NCI-H526 treated with DMSO at 0.1 percent for 48 hours (cell line): Measurements from ENCODE around the gene CGB7.
"Not testable (repeated sequence)": the region's sequence is repeated elsewhere in the genome, so short reads cannot be mapped to it uniquely, and the experiment has no call there.

ENCODE experiments used
- DNase-seq: peaks from one replicate; lab custom pipeline; 2025; lab: John Stamatoyannopoulos, UW

CGB7 gene

DNA sequence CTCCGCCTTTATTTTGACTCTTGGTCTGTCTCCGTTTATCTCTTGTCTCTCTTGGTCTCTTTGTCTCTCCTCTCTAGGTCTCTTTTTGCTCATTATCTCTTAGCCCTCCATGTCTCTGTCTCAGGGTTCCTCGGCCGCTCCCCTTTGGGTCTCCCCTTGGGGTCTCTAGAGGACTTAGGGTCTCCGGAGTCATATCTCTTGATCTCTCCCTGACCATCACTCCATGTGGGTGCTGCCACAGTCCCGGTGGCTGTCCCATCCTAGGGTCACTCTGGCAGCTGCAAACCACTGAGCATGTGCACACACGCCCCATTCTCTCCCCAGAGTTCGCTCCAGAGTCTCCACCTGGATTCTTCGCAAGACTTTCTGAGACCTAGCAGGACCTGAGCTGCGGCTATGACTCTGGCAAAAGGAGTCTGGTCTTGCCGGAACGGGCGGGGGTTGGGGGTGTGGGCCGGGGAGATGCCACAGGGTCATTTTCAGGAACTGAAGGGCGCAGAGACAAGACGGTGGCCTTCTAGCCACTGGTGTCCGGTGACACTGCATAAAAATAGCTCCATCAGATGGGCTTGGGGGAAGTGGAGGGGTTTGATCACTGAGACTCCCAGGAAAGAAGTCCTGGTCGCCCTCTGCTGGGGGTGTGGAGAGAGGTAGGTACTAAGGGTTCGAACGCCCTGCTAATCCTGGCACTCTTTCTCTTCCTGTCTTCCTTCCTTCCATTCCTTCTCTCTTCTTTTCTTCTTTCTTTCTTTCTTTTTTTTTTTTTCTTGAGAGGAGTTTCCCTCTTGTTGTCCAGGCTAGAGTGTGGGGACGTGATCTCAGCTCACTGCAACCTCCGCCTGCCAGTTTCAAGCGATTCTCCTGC, 16.2 kb upstream of the CGB7 start:
- no peak for DNase-seq

DNA sequence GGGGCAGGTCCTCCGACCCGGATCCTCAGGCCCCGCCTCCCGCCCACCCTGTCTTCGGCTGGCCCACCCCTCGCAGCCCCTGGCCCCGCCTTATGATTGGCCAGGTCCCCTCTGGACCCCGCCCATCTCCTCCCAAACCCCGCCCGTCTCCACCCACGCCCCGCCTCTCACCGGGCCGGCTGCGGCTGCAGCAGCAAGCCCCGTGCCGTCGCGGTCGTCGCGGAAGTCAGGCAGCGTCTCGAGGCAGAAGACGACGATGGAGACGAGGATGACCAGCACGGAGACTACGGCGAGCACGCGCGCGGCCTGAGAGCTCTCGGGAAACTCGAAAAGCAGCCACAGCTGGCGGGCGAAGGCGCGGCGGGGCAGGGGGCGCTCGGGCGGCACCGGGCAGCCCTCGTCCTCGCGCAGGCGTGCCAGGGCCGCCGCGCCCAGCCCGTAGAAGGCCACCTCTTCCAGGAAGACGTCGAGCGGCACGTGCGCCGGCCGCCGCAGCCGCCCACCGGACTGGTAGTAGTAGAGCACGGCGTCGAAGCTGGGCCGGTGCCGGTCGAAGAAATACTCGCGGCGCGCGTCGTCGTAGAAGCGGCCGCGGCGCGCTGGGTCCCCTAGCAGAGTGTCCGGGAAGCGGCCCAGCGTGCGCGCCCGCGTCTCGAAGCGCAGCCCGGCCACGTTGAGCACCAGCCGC, 14.5 kb upstream of the CGB7 start:
- DNase-seq = no peak

DNA sequence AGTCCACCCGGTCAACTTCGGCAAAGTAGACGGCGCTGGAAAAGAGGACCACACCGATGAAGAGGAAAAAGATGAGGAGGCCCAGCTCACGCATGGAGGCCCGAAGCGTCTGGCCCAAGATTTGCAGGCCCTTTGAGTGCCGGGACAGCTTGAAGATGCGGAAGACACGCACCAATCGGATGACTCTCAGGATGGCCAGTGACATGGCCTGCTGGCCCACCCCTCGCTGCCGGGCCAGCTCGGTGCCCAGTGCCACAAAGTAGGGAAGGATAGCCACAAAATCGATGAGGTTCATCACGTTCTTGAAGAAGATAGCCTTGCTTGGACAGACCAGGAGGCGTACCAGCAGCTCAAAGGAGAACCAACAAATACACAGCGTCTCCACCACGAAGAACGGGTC, 12.9 kb upstream of the CGB7 start:
- DNase-seq = no peak

DNA sequence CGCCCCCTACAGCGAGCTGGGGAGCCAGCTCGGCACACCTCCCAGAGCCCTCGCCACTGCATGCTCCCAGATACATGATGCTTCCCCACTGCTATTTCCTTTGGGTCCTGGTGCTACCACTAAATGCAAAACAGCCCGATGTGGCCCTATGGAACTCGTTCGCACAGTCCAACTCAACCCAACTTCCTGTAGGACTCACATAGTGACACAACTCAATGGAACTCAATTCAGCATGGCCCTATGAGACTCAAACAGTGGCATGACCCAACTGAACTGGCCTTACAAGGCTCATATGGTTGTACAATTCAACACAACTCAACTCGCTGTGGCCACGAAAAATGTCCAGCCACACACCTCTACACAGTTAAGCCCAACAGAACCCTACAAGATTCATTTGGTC, 11.5 kb upstream of the CGB7 start:
- DNase-seq = no peak

DNA sequence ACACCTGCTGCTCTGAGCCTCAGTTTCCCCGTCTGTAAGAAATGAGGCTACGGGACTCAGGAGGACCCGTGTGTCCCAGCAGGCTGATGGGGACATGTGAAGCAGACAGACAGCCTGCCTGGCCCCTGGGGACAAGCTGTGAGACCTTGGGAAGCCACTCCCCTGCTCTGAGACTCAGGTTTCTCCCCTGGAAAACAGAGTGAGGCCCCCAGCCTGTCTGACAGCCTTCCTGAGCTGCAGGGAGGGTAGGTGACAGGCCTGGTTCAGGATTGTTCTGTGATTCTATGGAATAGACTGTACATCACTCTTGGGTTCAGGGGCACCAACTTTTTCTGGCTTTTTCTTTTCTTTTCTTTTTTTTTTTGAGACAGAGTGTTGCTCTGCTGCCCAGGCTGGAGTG, 10.0 kb upstream of the CGB7 start:
- DNase-seq = no peak

DNA sequence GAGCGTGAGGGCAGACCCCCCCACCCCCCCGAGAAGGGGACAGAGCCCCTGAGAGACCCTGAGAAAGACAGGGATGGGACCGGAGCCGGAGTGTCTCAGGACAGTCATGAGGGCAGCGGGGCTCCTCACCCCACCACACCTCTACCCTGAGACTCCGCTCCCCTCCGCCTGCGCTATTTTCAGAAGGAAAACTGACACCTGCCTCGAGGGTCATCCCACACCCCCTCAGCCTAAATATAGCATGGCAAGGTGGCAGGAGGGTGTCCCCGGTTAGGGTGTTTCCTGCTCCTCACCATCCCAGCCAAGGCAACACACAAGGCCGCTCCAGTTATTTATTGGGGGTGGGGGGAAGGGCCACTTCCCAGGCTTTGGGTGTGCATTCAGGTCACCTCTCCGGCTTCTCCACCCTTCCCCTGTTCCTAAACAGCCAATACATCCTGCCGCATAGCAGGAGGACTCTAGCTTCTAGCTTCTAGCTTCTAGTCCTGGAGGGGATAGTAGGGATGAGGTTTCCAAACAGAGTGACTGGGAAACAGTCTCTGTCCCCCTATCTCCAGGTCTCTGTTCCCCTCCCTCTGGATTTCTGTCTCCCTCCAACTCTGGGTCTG, 8.5 kb upstream of the CGB7 start:
- no peak for DNase-seq

DNA sequence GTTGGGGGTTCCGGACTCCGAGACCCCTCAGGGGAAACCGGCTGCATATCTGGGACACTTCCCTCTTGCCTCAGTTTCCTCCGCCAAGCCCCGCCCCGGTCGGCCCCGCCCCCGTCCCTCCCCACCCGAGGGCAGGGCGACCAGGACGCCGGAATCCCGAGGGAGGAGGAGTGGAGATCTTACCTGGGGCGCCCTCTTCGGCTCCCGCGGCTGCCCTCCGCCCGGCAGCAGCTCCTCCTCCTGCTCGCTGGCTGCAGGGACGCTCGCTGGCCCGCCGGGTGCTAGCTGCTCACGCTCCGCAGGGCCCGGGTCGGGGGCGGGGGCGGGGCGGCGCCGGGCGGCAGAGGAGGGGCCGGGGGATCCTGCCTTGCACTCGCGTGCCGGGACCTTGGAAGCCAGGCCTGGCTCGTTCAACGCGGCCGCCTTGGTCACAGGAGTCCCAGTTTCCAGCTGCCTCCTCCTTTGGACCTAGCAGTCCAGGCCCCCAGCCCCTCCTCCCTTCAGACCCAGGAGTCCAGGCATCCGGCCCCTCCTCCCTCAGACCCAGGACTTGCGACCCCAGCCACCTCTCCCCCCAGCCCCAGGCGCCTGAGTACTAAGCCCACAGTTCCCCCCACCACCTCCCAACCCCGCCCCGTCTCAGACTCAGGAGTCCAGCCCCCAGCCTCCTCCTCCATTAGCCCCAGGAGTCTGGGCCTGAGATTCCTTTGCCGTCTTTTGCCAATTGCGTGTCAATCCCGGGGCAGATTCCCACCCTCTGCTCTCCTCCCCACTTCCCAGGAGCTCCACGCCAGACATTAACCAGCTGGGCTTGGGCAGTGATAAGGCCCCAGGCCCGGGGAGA, 7.4 kb upstream of the CGB7 start, which contains the start of gene NTF4:
TSS of gene NTF4 (minus strand) at position 51 of the 844 bp plus-strand sequence. CDS start 2,821 bp downstream, outside the sequence.
- no peak for DNase-seq

DNA sequence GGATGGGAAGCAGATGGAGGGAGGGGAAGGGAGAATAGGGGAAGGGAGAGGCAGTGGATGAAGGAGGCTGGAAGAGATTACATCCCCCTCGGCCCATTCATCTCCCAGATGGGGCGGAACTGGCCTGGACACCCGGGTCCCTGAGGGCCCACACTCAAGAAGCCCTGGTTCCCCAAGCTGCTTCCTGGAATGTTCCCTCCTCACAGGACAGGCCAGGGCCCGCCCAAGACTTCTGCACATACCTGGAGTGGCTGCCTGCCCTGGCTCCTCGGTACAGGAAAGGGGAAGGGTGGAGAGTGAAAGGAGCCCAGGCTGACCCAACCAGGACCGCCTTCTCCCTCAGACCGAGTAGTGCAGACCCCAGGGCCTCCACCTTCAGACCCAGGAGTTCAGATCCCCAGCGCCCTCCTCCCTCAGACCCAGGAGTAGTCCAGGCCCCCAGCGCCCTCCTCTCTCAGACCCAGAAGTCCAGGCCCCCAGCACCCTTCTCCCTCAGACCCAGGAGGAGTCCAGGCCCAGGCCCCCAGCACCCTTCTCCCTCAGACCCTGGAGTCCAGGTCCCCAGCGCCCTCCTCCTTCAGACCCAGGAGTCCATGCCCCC, 6.6 kb upstream of the CGB7 start:
- DNase-seq = no peak

DNA sequence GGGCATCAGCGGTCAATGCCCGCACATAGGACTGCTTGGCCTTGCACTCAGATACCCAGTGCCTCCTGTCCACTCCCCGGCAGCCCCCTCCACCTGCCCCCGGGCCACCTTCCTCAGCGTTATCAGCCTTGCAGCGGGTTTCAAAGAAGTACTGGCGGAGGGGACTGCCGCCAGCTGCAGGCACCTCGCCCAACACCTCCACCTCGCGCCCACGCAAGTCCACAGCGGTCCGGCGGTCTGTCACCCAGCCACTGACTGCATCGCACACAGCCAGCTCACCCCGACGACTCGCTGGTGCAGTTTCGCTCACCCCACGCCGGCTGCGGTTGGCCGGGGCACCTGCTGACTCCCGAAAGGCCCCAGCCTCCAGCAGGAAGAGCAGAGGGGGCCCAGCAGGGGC, 3.9 kb upstream of the CGB7 start:
- no peak for DNase-seq

DNA sequence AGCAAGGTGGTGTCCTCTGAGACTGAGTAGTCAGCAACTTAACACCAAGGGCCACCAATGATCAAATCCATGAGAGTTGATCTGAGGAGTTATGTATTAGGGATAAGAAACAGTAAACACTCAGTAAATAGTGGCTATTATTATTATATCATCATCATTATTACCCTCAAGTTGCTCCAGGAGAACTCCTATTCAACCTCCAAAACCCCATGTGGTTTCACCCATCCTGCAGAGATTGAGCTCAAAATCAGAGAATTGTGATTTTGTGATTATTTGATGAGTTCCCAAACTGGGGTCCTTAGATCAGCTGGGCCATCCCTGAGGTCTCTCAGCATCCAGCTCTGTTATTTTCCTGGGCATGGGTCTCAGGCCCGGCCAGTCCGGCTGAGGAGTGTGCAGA, 3.5 kb upstream of the CGB7 start:
- DNase-seq = no peak

DNA sequence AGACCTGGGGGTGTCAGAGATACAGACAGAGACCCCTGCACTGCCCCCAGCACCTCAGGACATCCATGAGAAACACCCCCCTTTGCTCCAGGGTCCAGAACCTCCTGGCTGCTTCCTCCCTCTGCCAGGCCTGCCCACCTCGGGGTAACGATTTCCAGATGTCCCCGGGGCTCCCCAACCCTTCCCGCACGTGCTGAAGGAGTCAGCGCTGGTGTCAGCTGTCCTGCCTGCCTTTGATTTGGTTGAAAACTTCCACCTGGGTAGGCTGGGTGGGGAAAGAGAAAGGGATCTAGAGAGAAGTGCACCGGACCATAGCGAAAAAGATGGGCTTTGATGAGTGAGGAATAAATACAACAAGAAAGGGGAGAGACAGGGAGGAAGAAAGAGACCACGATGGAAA, 1.5 kb upstream of the CGB7 start:
- DNase-seq = no peak

DNA sequence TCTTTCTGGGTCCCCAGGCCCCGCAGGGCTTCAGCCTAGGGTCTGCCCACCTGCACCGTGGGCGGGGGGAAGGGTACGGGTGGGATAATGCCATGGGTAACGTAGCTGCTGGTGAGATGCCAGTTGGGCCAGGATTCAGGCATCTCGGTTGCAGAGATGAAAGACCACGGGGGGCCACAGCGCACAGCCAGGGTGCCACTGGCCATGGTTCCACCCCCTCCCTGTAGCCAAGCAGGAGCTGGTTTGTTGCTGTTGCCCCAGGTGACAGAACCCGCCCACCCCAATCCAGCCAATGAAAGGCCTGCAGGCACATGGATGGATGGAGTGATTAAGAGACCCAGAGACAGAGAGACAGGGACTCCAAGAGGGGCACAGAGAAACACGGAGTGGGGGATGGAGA, 1.0 kb upstream of the CGB7 start:
- no peak for DNase-seq

DNA sequence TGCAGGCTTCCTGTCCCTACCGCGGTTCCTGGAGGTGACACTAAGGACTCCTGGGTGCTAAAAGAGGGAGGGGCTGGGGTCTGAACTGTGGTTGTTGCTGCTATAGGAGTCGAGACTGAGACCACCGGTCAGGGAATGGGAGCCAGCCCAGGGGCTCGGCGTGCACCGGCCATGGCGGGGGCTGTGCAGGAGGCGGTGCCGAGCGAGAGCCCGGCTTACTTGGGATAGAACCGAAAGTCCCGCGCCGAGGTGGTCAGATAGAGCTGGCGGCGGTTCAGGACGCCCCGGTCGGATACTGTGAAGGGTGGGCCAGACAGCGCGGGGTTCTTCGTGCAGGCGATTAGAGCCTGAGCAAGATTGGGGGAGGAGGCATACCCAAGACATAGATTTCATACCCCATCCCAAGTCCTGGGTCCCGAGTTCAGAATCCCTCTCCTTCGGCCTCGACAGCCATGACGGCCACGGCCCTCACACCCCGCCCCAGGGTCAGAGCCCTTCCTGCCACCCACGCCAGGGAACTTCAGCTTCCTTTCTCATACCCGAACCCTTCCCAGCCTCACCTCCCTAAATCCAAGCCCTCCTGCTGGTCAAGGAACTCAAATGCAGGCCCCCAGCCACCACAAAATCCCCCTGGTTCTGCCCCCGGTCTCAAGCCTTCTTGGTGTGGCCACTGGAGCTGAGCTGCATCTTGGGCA, 500 bp downstream of the CGB7 start:
- DNase-seq = not testable (repeated sequence)

DNA sequence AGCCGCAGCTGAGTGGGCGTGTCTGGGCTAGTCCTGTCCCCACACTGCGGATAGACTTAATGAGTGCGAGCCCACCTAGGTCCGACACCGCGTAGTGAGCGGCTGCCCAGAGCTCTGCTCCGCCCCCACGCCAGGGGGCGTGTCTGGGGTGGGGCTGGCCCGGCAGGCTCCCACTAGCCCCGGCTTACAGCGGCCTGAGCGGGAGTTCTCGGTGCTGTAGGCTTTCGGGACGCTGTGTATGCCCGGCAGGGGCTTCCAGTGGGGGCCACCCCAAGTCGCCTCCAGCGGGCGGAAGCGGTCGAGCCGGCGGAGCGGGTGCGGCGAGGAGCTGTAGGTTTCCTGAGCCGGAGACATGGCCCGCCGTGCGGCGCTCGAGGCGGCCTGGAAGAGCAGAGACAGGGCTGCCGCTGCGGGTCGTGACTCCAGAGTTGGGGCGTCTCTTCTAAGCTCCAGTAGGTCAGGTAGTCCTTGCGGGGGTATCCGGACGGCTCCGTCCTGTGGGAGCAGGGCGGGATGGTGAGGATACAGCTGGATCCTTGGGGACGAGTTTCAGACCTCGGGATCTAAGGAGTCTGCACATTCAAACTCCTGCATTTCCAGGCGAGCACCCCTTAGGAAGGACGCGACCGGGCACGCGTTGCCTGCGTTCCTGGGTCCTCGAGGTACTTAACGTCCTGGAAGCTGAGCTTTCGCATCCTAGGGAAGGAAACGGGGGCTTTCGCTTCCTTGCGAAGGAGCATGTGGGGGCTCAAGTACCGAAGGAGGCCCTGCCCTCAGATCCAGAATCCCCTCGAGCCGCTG, 1.2 kb downstream of the CGB7 start:
- DNase-seq = no peak

DNA sequence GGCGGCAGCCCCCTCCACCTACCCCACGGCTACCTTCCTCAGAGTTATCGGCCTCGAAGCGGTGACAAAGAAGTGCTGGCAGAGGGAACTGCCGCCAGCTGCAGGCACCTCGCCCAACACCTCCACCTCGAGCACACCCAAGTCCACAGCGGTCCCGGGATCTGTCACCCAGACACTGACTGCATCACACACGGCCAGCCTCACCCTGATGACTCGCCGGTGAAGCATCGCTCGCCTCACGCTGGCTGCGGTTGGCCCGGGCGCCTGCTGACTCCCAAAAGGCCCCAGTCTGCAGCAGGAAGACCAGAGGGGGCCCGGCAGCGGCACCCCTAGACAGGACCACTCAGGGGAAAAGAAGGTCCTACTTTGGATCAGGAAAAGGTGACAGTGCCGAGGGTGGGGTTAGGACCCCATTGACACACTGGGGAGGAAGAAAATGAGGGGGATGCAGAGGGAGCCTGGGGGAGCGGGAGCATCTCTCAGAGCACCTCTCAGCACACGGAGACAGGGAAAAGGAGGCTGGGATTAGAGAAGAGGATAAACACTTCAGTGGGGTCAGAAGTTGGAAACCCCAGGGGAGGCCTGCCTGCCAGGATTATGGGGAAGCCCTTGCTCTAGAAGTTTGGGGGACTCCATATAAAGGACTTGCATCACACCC, 7.0 kb downstream of the CGB7 start:
- not testable (repeated sequence) for DNase-seq

DNA sequence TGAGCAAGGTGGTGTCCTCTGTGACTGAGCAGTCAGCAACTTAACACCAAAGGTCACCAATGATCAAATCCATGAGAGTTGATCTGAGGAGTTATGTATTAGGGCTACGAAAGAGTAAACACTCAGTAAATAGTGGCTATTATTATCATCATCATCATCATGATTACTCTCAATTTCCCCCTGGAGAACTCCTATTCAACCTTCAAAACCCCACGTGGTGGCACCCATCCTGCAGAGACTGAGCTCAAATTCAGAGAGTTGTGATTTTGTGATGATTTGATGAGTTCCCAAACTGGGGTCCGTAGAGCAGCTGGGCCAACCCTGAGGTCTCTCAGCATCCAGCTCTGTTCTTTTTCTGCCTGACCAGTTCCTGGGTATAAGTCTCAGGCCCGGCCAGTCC, 7.7 kb downstream of the CGB7 start:
- not testable (repeated sequence) for DNase-seq

DNA sequence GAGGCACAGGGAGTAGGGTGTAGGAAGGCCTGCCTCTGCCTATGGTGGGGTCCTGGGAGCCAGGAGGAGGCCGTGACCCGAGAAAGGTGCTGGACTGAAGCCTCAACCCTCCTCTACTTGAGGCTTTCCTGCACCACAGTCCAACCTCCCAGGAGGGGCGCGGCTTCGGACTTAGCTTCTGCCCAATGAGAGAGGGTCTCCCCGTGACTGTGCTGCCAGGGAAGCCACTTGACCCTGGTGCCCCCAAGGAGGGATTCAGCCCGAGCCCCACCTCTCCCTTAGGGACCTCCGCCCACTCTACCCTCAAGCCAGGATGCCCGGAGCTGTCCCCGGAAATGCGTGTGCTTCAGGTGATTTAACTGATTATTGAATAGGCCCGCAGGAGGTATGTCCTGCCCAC, 8.5 kb downstream of the CGB7 start, which contains the start of gene CGB8:
TSS of gene CGB8 (minus strand) at position 101 of the 400 bp plus-strand sequence. CDS start 372 bp downstream, outside the sequence.
- not testable (repeated sequence) for DNase-seq

DNA sequence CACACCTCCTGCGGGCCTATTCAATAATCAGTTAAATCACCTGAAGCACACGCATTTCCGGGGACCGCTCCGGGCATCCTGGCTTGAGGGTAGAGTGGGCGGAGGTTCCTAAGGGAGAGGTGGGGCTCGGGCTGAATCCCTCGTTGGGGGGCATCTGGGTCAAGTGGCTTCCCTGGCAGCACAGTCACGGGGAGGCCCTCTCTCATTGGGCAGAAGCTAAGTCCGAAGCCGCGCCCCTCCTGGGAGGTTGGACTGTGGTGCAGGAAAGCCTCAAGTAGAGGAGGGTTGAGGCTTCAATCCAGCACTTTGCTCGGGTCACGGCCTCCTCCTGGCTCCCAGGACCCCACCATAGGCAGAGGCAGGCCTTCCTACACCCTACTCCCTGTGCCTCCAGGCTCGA, 14.0 kb downstream of the CGB7 start, which contains the start of gene CGB5:
TSS of gene CGB5 (plus strand) at position 301 of the 400 bp plus-strand sequence. CDS start 362 bp downstream, outside the sequence.
- not testable (repeated sequence) for DNase-seq

DNA sequence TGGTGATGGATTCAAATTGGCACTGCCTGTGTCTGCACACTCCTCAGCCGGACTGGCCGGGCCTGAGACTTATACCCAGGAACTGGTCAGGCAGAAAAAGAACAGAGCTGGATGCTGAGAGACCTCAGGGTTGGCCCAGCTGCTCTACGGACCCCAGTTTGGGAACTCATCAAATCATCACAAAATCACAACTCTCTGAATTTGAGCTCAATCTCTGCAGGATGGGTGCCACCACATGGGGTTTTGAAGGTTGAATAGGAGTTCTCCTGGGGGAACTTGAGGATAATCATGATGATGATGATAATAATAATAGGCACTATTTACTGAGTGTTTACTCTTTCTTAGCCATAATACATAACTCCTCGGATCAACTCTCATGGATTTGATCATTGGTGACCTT, 14.9 kb downstream of the CGB7 start:
- not testable (repeated sequence) for DNase-seq
